ENCODE data around the gene KLF15.
"Not testable (repeated sequence)": the region's sequence is repeated elsewhere in the genome, so short reads cannot be mapped to it uniquely, and the experiment has no call there.

The KLF15 gene

DNA sequence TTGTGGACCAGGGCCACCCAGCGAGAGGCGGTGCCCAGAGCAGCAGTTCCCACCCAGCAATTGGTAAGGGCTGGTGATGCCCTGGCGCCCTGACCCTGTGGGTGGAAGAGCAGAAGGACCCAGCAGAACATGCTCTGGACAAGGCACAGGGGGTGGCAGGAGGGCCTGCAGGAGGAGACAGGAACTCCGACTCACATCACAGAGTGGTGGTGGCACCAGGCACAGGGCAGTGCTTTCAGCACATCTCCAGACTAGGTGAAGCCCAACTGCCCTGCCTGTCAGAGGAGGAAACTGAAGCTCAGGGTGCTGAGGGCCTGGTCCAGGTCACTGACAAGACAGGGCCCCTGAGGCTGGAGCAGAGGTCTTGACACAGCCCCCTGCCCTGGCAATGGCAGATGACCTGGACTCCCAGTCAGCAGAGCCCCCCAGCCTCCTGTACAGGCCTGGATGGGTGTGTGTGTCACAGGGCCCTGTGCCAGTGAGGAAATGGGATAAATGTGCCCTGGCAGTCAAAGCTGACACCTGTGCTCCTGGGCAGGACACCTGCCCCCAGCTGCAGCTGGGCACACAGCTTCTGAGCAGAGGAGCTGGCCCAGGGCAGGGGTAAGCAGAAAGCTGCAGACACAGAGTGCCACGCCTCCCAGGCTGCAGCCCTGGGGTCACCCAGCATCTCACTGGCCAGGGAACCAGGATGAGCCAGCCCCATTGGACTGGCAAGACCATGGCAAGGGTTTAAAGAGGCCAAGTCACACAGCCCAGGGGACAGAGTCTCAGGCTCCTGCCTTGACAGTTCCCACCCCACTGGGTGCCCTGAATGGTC, 11.4 kb downstream of the KLF15 start:
- DNase-seq, result no peak

GRCh38 chr3:126345231-126345630, 12.0 kb downstream of the KLF15 start:
- DNase-seq, result no peak

GRCh38 chr3:126344380-126345041, 12.7 kb downstream of the KLF15 start:
- DNase-seq, result no peak

- no peak for DNase-seq
Measured at GRCh38 chr3:126343649-126344035, 13.6 kb downstream of the KLF15 start.

- DNase-seq, result no peak
Measured at GRCh38 chr3:126342991-126343648, 14.1 kb downstream of the KLF15 start.

DNA sequence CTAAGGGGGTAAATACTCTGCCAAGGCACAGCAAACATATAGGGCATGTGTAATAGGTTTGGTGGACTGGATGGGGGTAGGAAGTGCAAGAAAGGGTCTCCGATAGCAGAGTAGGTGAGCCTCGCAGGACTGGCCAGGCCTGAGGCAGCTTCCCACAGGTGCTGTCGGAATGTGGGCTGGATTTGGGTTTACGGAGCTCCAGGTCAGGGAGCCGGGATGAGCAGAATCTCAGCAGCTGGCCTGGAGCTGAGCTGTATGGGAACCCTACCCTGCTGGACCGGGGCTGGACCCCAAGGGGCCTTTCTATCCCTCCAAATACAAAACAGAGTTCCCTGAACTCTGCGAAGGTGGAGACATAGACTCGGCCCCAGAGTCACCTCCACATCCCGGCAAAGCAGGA, 15.0 kb downstream of the KLF15 start:
- DNase-seq, result no peak

- DNase-seq, result no peak
Measured at GRCh38 chr3:126341755-126342150, 15.5 kb downstream of the KLF15 start.

- DNase-seq, result no peak
Measured at GRCh38 chr3:126340943-126341754, 16.1 kb downstream of the KLF15 start.

- no peak for DNase-seq
Measured at GRCh38 chr3:126340596-126340942, 16.6 kb downstream of the KLF15 start.

DNA sequence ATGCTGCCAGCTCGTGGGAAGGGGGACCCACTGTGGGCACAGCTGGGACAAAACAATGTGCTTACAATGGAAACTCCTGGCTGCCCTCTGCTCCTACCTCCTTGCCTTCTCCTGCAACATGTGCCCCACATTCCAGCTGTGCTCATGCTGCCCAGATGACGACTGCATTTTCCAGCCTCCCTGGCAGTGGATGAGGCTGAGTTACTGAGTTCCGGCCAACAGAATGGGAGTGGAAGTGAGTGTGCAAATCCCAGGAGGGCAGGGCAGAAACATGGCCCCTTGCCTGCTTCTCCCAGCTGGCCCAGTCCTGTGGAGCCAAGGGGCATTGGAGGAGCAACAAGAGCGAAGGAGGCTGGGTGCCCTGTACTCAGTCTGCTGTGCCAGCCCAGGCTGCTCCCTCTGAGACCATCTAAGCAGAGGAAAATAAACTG, 17.1 kb downstream of the KLF15 start:
- DNase-seq, result no peak

DNA sequence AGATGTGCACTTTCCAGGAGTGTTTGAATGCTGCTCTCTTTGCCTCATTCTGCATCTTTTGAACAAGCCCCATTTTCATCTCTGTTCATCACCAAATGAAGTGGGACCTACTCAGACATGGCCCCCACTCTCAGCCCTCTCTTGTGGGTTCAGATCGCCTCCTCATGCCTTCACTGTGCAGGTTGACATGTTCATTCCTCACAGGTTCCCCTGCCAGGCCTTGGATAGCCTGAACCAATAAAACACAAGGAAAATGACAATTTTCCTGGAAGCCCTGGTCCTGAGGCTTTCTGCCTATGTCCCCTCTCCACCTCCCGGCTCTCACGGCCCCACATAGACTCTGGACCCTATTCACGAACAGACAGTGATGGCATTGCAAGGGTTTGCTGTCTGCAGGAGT, 17.7 kb downstream of the KLF15 start:
- DNase-seq, result no peak

GRCh38 chr3:126338790-126339288, 18.4 kb downstream of the KLF15 start:
- DNase-seq, result no peak

DNA sequence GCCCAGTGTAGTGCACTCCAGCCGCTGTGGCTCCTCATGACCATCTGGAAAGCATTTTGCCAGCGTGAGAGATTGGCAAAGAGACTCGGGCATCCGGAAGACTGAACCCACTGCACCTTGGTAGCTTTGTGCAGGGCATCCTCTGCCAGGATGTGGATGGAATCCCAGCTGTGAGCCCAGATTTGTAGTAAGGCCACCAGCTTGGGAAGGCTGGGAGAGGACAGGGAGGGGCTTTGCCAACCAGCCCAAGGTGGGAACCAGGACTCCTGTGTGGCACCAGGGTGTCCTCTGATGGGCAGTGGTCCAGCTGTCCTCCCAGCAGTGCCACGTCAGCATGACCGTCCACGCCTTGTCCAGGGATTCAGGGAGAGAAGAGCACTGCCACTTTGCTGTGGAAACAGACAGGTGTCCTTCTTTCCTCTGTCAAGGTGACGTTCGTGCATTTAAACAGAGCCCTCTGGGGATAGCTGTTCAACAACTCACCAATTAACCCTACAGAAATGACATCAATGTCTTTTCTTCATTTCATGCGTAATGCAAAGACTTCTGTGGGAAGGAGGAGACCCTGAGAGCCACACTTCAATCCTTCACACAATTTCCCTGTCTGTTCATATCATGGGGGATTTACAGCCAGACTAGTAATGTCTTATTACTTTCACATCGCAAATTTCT, 19.1 kb downstream of the KLF15 start:
- no peak for DNase-seq

DNA sequence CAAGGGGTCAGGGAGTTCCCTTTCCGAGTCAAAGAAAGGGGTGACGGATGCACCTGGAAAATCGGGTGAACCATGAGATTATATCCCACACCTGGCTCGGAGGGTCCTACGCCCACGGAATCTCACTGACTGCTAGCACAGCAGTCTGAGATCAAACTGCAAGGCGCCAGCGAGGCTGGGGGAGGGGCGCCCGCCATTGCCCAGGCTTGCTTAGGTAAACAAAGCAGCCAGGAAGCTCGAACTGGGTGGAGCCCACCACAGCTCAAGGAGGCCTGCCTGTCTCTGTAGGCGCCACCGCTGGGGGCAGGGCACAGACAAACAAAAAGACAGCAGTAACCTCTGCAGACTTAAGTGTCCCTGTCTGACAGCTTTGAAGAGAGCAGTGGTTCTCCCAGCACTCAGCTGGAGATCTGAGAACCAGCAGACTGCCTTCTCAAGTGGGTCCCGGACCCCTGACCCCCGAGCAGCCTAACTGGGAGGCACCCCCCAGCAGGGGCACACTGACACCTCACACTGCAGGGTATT, 25.3 kb downstream of the KLF15 start:
- DNase-seq, result not testable (repeated sequence)

GRCh38 chr3:126329927-126330725, 27.1 kb downstream of the KLF15 start:
- DNase-seq, result no peak

- no peak for DNase-seq
Measured at GRCh38 chr3:126326629-126327028, 30.6 kb downstream of the KLF15 start.

GRCh38 chr3:126322181-126322967, 34.8 kb downstream of the KLF15 start:
- no peak for DNase-seq

GRCh38 chr3:126321490-126321889, 35.7 kb downstream of the KLF15 start:
- DNase-seq, result no peak

DNA sequence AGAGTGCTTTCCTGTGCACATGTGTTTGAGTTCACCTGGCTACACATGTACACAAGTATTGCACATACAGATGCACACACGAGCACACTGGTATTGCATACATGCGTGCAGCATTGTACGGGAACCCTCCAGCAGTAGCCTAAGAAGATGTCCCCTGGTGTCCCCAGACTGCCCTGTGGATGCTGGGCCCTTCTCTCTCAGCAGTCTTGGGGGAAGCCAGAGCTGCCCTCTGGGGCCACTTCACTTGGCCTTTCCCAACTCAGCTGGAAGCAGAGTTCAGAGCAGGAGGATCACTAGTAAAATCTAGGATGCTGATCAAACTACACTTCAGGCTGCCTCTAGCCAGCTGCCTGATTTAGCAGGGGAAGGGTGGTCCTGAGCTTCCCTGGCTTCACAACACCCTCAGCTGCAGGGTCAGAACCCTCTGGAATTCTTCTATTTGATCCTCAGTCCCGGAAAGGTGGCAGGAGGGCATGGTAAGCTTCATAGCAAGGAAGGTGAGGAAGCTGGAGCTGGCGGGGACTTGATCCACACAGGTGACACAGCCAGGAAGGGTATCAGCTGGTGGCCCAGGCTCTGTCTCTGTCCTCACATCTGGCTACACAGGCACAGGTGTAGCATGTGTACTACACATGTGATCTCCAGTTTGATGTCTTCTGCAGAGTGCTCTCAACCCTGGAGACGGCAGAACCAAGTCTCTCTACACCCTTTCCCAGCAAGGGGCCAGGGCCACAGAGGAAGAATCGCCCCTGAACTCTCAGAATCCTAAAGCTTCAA, 36.5 kb downstream of the KLF15 start:
- DNase-seq, result no peak

Data from NCI-H510A (cell line).